ENCODE data around the gene PROM2. TPM values are rescaled to one million over a fixed set of nuclear protein-coding genes. Genes with fewer than 3 reads are reported as not detected.

PROM2 gene
- total RNA-seq, 3 donors from 2014 or later: 24.4 to 44.0 (median 35.8) TPM

DNA sequence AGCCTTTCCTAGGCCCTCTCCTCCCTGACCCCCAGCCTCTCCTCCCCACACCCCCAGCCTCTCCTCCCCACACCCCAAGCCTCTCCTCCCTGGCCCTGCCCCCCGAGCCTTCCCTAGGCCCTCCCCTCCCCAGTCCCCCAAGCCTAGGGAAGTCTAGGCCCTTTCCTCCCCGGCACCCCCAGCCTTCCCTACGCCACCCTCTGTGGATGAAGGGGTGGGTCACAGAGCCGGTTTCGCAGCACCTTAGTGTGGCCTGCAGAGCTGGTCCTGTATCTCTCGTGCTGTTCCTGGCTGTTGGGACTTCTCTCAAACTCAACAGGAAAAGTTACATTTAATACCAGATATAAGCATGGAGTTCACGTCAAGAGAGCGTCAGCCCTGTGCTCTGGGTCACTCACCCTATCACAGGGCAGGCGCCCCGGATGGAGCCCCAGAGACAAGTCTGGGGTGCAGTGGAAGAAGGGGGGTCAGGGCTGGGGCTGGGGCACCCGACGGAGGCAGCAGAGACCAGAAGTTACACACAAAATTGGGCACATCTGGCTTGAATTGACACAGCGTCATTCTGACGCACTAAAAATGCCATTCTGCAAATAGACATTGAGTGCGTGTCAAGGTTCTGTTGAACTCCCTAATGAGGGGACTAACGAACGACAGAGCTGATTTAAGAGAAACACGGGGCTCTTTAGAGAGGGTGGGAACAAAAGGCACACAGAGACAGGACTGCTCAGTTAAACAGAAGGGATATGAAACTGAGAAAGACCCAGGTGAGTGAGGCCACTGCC, 46.9 kb downstream of the PROM2 start:
- no peak for ATAC-seq
- no peaks in the 10 kb centered on the region for H3K4me1 ChIP-seq (ENCODE audit: low read depth)
- TF ChIP-seq CTCF (IDR thresholded peaks at IDR 0.05): no peak
- DNase-seq: peak in 2 of 3 donors; percentile 10 to 20
- intact Hi-C loops (cut with DNase I, micrococcal nuclease): no loop called here
- H3K9me3 ChIP-seq: no peaks in the 10 kb centered on the region
- no peak overlapping the region for H3K4me3 ChIP-seq
- H3K36me3 ChIP-seq (ENCODE audit: low read depth): no peaks in the 10 kb centered on the region

GRCh38 chr2:95323347-95324155, 49.3 kb downstream of the PROM2 start:
- Histone ChIP-seq H3K36me3 (ENCODE audit: low read depth) (no peaks in the 10 kb centered on the region), H3K4me3 (no peak overlapping the region), H3K9me3 (no peaks in the 10 kb centered on the region), H3K4me1 (ENCODE audit: low read depth) (no peaks in the 10 kb centered on the region)
- no peak for TF ChIP-seq CTCF (IDR thresholded peaks at IDR 0.05)
- ATAC-seq (peak; percentile 78), DNase-seq (peak; percentile 36 to 61 (median 60))
- intact Hi-C loops (cut with DNase I, micrococcal nuclease): no loop called here

DNA sequence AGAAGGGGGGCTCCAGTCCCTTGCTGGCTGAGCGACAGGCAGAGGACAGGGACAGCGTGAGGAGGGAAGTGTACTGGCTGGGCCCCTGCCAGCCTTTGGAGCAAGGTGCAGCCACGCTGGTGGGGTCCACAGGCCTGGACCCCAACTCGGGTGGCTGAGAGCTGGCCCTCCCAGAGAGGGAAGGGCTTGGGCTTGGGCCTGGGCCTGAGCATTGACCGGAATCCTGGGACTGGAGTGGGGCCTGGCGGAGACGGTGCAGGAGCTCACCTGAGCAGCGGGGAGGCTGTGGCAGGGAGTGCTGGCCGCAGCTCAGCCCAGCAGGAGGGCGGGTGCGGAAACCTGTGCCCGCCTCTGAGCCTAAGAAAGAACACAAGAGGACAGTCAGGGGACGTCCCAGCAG, 50.8 kb downstream of the PROM2 start:
- no peak for TF ChIP-seq CTCF (IDR thresholded peaks at IDR 0.05)
- intact Hi-C loops (cut with DNase I, micrococcal nuclease): no loop called here
- H3K9me3 ChIP-seq: no peaks in the 10 kb centered on the region
- no peaks in the 10 kb centered on the region for H3K4me1 ChIP-seq (ENCODE audit: low read depth)
- H3K36me3 ChIP-seq (ENCODE audit: low read depth): no peaks in the 10 kb centered on the region
- no peak overlapping the region for H3K4me3 ChIP-seq
- DNase-seq (peak in 2 of 3 donors; percentile 16 to 26), ATAC-seq (no peak)

DNA sequence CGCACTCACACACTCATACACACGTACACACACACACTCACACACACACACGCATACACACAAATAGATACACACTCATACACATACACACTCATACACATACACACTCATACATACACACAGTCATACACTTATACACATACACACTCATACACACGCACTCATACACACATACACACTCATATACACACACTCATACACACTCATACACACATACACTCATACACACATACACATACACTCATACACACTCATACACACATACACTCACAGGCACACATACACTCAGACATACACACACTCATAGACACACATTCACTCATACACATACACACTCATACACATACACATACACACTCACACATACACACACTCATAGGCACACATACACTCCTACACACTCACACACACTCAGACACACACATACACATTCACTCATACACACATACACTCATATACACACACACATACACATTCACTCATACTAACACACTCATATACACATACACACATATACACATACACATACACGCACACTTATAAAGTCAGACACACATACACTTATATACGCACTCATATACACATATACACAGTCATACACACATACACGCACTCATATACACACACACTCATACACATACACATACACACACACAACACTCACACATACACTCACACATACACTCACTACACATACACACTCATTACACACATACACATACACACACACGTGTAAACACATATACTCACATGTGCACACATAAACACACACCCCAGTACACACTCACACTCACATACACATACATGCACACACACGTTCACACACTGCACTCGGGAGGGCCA, 51.6 kb downstream of the PROM2 start:
- intact Hi-C loops (cut with DNase I, micrococcal nuclease): no loop called here
- Histone ChIP-seq H3K9me3 (no peaks in the 10 kb centered on the region), H3K36me3 (ENCODE audit: low read depth) (no peaks in the 10 kb centered on the region), H3K4me3 (no peak overlapping the region), H3K4me1 (ENCODE audit: low read depth) (no peaks in the 10 kb centered on the region)
- DNase-seq (no peak), ATAC-seq (no peak)
- no peak for TF ChIP-seq CTCF (IDR thresholded peaks at IDR 0.05)

- intact Hi-C loops (cut with DNase I, micrococcal nuclease): no loop called here
- no peaks in the 10 kb centered on the region for H3K9me3 ChIP-seq
Observed at GRCh38 chr2:95326433-95327140, 52.3 kb downstream of the PROM2 start.

More at GRCh38 chr2:95326433-95327140, 52.3 kb downstream of the PROM2 start:
- H3K4me3 ChIP-seq: no peak overlapping the region
- ATAC-seq: no peak
- H3K36me3 ChIP-seq (ENCODE audit: low read depth): no peaks in the 10 kb centered on the region
- H3K4me1 ChIP-seq (ENCODE audit: low read depth): no peaks in the 10 kb centered on the region
- TF ChIP-seq CTCF (IDR thresholded peaks at IDR 0.05): no peak
- peak in 2 of 3 donors; percentile 16 to 40 for DNase-seq

Measured in mucosa of descending colon (tissue), 3 donors.